ENCODE results near the gene GLTP.

- no peak for TF ChIP-seq CTCF (IDR thresholded peaks at IDR 0.05)
- TF ChIP-seq POLR2A (IDR thresholded peaks at IDR 0.05): no peak
- no peak for TF ChIP-seq EP300 (IDR thresholded peaks at IDR 0.05)
- no peak for TF ChIP-seq POLR2AphosphoS5 (IDR thresholded peaks at IDR 0.05)
These were observed 57.4 kb downstream of the GLTP start for GRCh38 chr12:109822951-109823411.

Measured in suprapubic skin (tissue), 4 donors.